Bronchial epithelial cell (primary cell): ENCODE results near the gene BROX. TPM values are rescaled to one million over a fixed set of nuclear protein-coding genes. Genes with fewer than 3 reads are reported as not detected.

Source experiments
- DNase-seq: peaks from one replicate; pipeline ENCODE4 v3.0.0-alpha.2; 2010; ENCODE audit warnings: low read depth
- FAIRE-seq: peaks from 2 replicates; lab custom pipeline; 2011; peaks lifted over from hg19 to GRCh38; lab: Jason Lieb, UNC
- H3K27me3 ChIP-seq: 2 replicates; pipeline ENCODE4 v1.5.1; 2011; ENCODE audit warnings: low read length; ENCODE audit not compliant: control insufficient read depth, insufficient read depth
- H3K36me3 ChIP-seq: 2 replicates; pipeline ENCODE4 v1.5.1; 2011; ENCODE audit warnings: low read length; ENCODE audit not compliant: control insufficient read depth, insufficient read depth
- H3K4me3 ChIP-seq: 2 replicates; pipeline ENCODE4 v1.5.1; 2011; ENCODE audit warnings: mild to moderate bottlenecking, low read depth, low read length, control low read depth
- total RNA-seq: library from RNA; depleted of rRNA; stranded (reverse); fragments of >200 nt; gene quantifications from 2 replicates; pipeline ENCODE4 v1.2.1, GENCODE V29; 2014
- TF ChIP-seq, protein P1 (sequence below): IDR thresholded peaks from 2 replicates; pipeline ENCODE4 v1.5.1; 2011; ENCODE audit warnings: mild to moderate bottlenecking, moderate library complexity, low read length, control low read depth, inconsistent platforms; ENCODE audit not compliant: insufficient read depth, severe bottlenecking

BROX gene
- total RNA-seq, 1 donor from 2014 or later: 43.2 TPM

GRCh38 chr1:222713091-222713961 is 962 bp downstream of the BROX start:
- FAIRE-seq: peak; percentile 7
- TF ChIP-seq, protein P1, sequence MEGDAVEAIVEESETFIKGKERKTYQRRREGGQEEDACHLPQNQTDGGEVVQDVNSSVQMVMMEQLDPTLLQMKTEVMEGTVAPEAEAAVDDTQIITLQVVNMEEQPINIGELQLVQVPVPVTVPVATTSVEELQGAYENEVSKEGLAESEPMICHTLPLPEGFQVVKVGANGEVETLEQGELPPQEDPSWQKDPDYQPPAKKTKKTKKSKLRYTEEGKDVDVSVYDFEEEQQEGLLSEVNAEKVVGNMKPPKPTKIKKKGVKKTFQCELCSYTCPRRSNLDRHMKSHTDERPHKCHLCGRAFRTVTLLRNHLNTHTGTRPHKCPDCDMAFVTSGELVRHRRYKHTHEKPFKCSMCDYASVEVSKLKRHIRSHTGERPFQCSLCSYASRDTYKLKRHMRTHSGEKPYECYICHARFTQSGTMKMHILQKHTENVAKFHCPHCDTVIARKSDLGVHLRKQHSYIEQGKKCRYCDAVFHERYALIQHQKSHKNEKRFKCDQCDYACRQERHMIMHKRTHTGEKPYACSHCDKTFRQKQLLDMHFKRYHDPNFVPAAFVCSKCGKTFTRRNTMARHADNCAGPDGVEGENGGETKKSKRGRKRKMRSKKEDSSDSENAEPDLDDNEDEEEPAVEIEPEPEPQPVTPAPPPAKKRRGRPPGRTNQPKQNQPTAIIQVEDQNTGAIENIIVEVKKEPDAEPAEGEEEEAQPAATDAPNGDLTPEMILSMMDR: no peak
- Histone ChIP-seq H3K36me3 (peaks cover 2% of the 10 kb centered on the region), H3K4me3 (peak overlapping the region; percentile 49), H3K27me3 (no peaks in the 10 kb centered on the region)
- DNase-seq: peak; percentile 89

DNA sequence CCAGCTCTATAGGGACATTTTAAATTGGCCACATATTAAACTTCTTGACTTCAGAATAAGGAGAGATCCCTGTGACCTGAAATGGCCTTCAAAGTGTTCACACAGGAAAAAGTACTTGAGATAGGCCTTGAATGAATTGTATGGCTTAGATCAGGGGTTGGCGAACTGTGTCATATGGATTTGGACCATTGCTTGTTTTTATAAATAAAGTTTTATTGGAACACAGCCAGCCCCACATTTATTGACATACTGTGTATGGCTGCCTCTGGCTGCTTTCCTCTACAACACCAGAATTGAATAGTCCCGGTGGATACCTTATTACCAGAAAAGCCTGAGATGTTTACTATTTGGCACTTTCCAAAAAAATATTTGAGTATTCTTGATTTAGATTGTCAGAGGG is 4.0 kb downstream of the BROX start:
- no peaks in the 10 kb centered on the region for H3K27me3 ChIP-seq
- H3K36me3 ChIP-seq: peaks cover 4% of the 10 kb centered on the region
- TF ChIP-seq, protein P1: no peak
- DNase-seq (no peak), FAIRE-seq (no peak)
- no peak overlapping the region for H3K4me3 ChIP-seq

DNA sequence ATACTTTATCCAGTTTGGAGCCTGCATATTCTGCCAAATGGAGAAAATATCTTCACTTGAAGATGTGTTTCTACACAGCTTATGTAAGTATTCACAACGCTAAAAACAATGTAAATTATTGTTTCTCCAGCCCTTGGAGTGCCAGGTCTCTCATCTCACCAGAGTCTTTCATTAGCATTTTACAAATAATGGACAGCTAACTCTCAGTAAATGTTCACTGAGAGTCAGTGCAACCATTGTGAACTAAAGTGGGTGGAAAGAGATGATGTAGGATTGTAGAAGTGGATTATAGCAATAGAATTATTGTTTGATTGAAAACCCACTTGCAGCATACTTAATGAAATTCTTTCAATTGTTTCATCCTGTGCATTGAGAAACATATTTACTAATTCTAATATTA is 16.4 kb downstream of the BROX start:
- TF ChIP-seq, protein P1: no peak
- peaks cover 12% of the 10 kb centered on the region for H3K36me3 ChIP-seq
- no peak overlapping the region for H3K4me3 ChIP-seq
- no peak for DNase-seq
- H3K27me3 ChIP-seq: no peaks in the 10 kb centered on the region
- FAIRE-seq: no peak

- Histone ChIP-seq H3K27me3 (no peaks in the 10 kb centered on the region), H3K4me3 (no peak overlapping the region), H3K36me3 (peaks cover 5% of the 10 kb centered on the region)
- FAIRE-seq (no peak), DNase-seq (no peak)
- TF ChIP-seq, protein P1: no peak
Measured at GRCh38 chr1:222730866-222731265, 18.5 kb downstream of the BROX start.

DNA sequence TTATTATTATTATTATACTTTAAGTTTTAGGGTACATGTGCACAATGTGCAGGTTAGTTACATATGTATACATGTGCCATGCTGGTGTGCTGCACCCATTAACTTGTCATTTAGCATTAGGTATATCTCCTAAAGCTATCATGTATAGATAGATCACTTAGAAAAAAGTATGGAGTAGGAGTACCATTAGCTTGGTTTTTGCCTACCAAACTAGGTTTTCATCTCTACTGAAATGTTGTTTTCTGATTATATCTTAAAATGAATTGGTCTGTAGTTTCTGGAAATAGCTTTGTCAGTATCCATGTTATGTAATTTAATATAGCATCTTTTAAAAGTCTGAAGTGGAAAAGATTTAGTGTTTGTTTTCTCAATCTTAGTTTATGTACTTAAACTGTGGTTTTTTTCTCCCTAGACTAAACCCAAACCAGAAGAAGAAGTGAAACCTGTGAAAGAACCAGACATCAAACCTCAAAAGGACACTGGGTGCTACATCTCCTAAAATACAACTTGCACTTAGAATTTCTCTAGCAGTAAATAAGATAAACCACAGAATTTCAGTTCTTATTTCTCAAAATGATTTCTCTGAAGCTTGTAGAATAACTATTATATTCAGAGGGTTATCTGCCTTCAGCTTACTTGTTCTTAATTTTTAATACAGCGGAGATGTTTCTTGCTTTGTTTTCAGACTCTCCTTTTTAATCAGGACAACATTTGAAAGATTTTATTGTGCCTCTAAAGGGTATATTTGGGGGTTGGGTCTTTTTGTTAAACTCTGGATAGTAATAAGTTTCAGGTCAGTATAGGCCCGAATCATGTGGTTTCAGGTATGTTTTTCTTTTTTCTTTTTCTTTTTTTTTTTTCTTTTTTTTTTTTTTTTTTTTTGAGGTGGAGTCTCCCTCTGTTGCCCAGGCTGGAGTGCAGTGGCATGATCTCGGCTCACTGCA is 20.1 kb downstream of the BROX start:
- TF ChIP-seq, protein P1: no peak
- H3K27me3 ChIP-seq: no peaks in the 10 kb centered on the region
- H3K36me3 ChIP-seq: peaks cover 2% of the 10 kb centered on the region
- no peak overlapping the region for H3K4me3 ChIP-seq
- no peak for FAIRE-seq
- DNase-seq: no peak
